ENCODE results near the gene SLC6A13.

GRCh38 chr12:198705-199104 lies 63.9 kb downstream of the SLC6A13 start:
- TF ChIP-seq CTCF (IDR thresholded peaks at IDR 0.05; ENCODE audit: borderline replicate concordance, extremely low read depth, low read length, poor library complexity, severe bottlenecking) (no peak), EZH2 (IDR thresholded peaks at IDR 0.05; ENCODE audit: borderline replicate concordance, low read depth, low read length, severe bottlenecking) (no peak)
